ENCODE data around the gene STYXL2. TPM values are rescaled to one million over a fixed set of nuclear protein-coding genes. Genes with fewer than 3 reads are reported as not detected.

Gene STYXL2
- polyA plus RNA-seq, 1 donor (not counting 4 experiments of a cell fraction or from before 2014, with no cell fraction given), result not detected

- no peak overlapping the region for H3K4me2 ChIP-seq (ENCODE audit: control insufficient read depth, extremely low read depth, insufficient read depth, low read depth, low read length)
- H3K9me3 ChIP-seq (ENCODE audit: control insufficient read depth, low read depth, low read length), result no peaks in the 10 kb centered on the region
- H3K79me2 ChIP-seq (ENCODE audit: control insufficient read depth, insufficient read depth, low read length), result no peaks in the 10 kb centered on the region
- H3K27ac ChIP-seq (ENCODE audit: control insufficient read depth, insufficient read depth, low read length), result no peak overlapping the region
- no peaks in the 10 kb centered on the region for H3K9me1 ChIP-seq (ENCODE audit: control insufficient read depth, extremely low read depth, insufficient read depth, low read length)
- H2AFZ ChIP-seq (ENCODE audit: control insufficient read depth, low read length), result no peak overlapping the region
- no peaks in the 10 kb centered on the region for H3K4me1 ChIP-seq (ENCODE audit: control insufficient read depth, extremely low read depth, insufficient read depth, low read length)
- DNase-seq (ENCODE audit: low read depth, low spot score), result no peak
- dilution Hi-C loops (cut with MboI; ENCODE audit: extremely low pct_ligation_motif_present, low sequenced_read_pairs), result no loop called here
- H3K9ac ChIP-seq (ENCODE audit: control insufficient read depth, extremely low read depth, insufficient read depth, low read length), result no peak overlapping the region
- no peaks in the 10 kb centered on the region for H3K36me3 ChIP-seq (ENCODE audit: control insufficient read depth in 2 of 2, extremely low read depth in 1 of 2, insufficient read depth in 2 of 2, low read length in 2 of 2)
- no peak overlapping the region for H3K4me3 ChIP-seq (ENCODE audit: control insufficient read depth in 2 of 3, extremely low read depth in 1 of 3, insufficient read depth in 2 of 3, low read depth in 1 of 3, low read length in 3 of 3)
- no peak for TF ChIP-seq EZH2 (IDR thresholded peaks at IDR 0.05; ENCODE audit: low read length)
- TF ChIP-seq, protein P1, sequence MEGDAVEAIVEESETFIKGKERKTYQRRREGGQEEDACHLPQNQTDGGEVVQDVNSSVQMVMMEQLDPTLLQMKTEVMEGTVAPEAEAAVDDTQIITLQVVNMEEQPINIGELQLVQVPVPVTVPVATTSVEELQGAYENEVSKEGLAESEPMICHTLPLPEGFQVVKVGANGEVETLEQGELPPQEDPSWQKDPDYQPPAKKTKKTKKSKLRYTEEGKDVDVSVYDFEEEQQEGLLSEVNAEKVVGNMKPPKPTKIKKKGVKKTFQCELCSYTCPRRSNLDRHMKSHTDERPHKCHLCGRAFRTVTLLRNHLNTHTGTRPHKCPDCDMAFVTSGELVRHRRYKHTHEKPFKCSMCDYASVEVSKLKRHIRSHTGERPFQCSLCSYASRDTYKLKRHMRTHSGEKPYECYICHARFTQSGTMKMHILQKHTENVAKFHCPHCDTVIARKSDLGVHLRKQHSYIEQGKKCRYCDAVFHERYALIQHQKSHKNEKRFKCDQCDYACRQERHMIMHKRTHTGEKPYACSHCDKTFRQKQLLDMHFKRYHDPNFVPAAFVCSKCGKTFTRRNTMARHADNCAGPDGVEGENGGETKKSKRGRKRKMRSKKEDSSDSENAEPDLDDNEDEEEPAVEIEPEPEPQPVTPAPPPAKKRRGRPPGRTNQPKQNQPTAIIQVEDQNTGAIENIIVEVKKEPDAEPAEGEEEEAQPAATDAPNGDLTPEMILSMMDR (optimal IDR thresholded peaks at IDR 0.05 in 1 of 3, IDR thresholded peaks at IDR 0.05 in 1 of 3, conservative IDR thresholded peaks at IDR 0.05 in 1 of 3; ENCODE audit: extremely low read depth in 1 of 3, insufficient read depth in 2 of 3, low read length in 3 of 3), result no peak
- H3K27me3 ChIP-seq (ENCODE audit: control insufficient read depth, extremely low read depth, insufficient read depth, low read length), result peaks cover 10% of the 10 kb centered on the region
- no peaks in the 10 kb centered on the region for H4K20me1 ChIP-seq (ENCODE audit: control insufficient read depth, extremely low read depth, insufficient read depth, low read length)
- FAIRE-seq, result no peak
Measured at GRCh38 chr1:167127236-167127635, 33.4 kb downstream of the STYXL2 start.

DNA sequence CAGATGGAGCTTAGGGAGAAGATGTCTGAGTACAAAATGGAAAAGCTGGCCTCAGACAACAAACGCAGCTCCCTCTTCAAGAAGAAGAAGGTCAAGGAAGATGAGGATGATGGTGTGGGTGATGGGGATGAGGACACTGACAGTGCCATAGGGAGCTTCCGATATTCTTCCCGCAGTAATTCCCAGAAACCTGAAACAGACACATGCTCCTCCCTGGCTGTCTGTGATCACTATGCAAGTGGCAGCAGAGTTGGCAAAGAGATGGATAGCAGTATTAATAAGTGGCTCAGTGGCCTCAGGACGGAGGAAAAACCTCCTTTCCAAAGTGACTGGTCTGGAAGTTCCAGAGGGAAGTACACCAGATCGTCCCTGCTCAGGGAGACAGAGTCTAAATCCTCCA, 33.8 kb downstream of the STYXL2 start:
- Histone ChIP-seq H3K27ac (ENCODE audit: control insufficient read depth, insufficient read depth, low read length) (no peak overlapping the region), H3K9me3 (ENCODE audit: control insufficient read depth, low read depth, low read length) (no peaks in the 10 kb centered on the region), H3K9me1 (ENCODE audit: control insufficient read depth, extremely low read depth, insufficient read depth, low read length) (no peaks in the 10 kb centered on the region), H3K9ac (ENCODE audit: control insufficient read depth, extremely low read depth, insufficient read depth, low read length) (no peak overlapping the region), H3K36me3 (ENCODE audit: control insufficient read depth in 2 of 2, extremely low read depth in 1 of 2, insufficient read depth in 2 of 2, low read length in 2 of 2) (no peaks in the 10 kb centered on the region), H4K20me1 (ENCODE audit: control insufficient read depth, extremely low read depth, insufficient read depth, low read length) (no peaks in the 10 kb centered on the region), H3K79me2 (ENCODE audit: control insufficient read depth, insufficient read depth, low read length) (no peaks in the 10 kb centered on the region), H2AFZ (ENCODE audit: control insufficient read depth, low read length) (no peak overlapping the region), H3K4me1 (ENCODE audit: control insufficient read depth, extremely low read depth, insufficient read depth, low read length) (no peaks in the 10 kb centered on the region), H3K4me3 (ENCODE audit: control insufficient read depth in 2 of 3, extremely low read depth in 1 of 3, insufficient read depth in 2 of 3, low read depth in 1 of 3, low read length in 3 of 3) (no peak overlapping the region), H3K27me3 (ENCODE audit: control insufficient read depth, extremely low read depth, insufficient read depth, low read length) (peaks cover 10% of the 10 kb centered on the region), H3K4me2 (ENCODE audit: control insufficient read depth, extremely low read depth, insufficient read depth, low read depth, low read length) (no peak overlapping the region)
- FAIRE-seq (no peak), DNase-seq (ENCODE audit: low read depth, low spot score) (no peak)
- dilution Hi-C loops (cut with MboI; ENCODE audit: extremely low pct_ligation_motif_present, low sequenced_read_pairs), result no loop called here
- TF ChIP-seq, protein P1 (optimal IDR thresholded peaks at IDR 0.05 in 1 of 3, IDR thresholded peaks at IDR 0.05 in 1 of 3, conservative IDR thresholded peaks at IDR 0.05 in 1 of 3; ENCODE audit: extremely low read depth in 1 of 3, insufficient read depth in 2 of 3, low read length in 3 of 3), result no peak
- no peak for TF ChIP-seq EZH2 (IDR thresholded peaks at IDR 0.05; ENCODE audit: low read length)

Measured in keratinocyte (primary cell).